Endothelial cell (in vitro differentiated cells): ENCODE measurements around the gene ZNF536. TPM values are rescaled to one million over a fixed set of nuclear protein-coding genes. Genes with fewer than 3 reads are reported as not detected.

Experiments
- DNase-seq: peaks from one replicate; pipeline ENCODE4 v3.0.0; 2021; ENCODE audit warnings: low spot score
- H3K27ac Mint-ChIP-seq: one replicate; pipeline ENCODE4 v1.8.0; 2021; ENCODE audit warnings: mixed read lengths, inconsistent platforms; ENCODE audit not compliant: unreplicated experiment
- H3K27me3 Mint-ChIP-seq: one replicate; pipeline ENCODE4 v1.8.0; 2021; ENCODE audit warnings: mild to moderate bottlenecking, moderate library complexity, mixed read lengths, inconsistent platforms; ENCODE audit not compliant: unreplicated experiment
- H3K36me3 Mint-ChIP-seq: one replicate; pipeline ENCODE4 v1.8.0; 2021; ENCODE audit warnings: mild to moderate bottlenecking, low read depth, mixed read lengths, inconsistent platforms; ENCODE audit not compliant: unreplicated experiment
- H3K4me1 Mint-ChIP-seq: one replicate; pipeline ENCODE4 v1.8.0; 2021; ENCODE audit warnings: mild to moderate bottlenecking, mixed read lengths, inconsistent platforms; ENCODE audit not compliant: unreplicated experiment
- H3K4me3 Mint-ChIP-seq: one replicate; pipeline ENCODE4 v1.8.0; 2021; ENCODE audit warnings: mild to moderate bottlenecking, mixed read lengths, inconsistent platforms; ENCODE audit not compliant: unreplicated experiment
- H3K9me3 Mint-ChIP-seq: one replicate; pipeline ENCODE4 v1.8.0; 2021; ENCODE audit warnings: mixed read lengths, inconsistent platforms; ENCODE audit not compliant: unreplicated experiment
- total RNA-seq: library from RNA; stranded (reverse); fragmentation: NEBNext Ultra II Directional; extraction: Animal tissue kit (Norgen Biotek cat#: 25700); gene quantifications from one replicate; pipeline ENCODE4 v1.2.1, GENCODE V29; 2021; ENCODE audit not compliant: unreplicated experiment
- TF ChIP-seq, protein P1 (sequence below): fragments of 200-600 bp; sonication (generic); IDR thresholded peaks from one replicate; pipeline ENCODE4 v1.5.0; 2021; ENCODE audit warnings: antibody characterized with exemption; ENCODE audit not compliant: unreplicated experiment

Gene ZNF536
- total RNA-seq, 1 donor from 2014 or later, result 0.33 TPM

DNA sequence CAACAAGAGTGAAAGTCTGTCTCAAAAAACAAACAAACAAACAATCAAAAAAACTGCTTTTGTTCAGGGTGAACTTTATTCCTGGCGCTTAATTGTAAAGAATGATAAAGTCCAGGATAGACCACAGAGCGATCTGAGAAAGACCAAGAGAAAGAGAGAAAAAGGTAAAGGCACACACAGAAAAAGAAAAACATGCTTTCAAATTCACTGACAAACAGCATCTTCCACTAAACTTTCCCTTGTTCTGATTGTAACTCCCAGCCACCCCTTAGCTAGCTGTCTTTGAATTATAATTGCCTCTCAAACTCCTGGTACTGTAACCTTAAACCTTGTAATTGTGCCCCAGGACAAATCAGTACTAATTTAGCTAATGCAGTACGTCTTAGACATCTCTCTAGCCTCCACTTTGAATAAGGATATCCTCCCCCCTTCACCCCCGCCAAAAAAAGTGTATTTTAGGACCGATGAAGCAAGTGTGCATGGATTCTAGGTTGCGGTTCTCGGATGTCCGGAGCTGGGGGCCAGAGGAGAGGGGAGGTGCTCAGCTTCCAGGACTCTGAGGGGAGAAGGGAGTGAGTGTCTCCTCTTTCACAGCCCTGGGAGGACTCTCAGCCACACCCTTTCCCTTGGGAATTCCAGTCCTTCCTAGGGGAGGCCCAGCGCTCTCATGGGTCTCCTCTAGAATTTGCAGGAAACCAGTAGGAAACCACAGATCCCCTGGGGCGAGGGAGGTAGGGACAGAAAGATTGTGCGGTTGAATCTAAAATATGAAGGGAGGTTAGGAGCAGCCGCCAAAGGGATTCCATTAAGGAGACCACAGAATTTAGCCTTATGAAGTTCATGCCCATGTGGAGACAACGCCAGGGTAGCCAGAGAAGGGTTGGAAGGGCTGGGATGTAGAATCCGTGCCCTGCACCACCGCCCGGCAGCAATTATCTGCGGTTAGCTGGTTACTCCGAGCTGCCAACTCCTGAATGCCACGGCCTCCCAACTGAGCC is 19.7 kb downstream of the ZNF536 start:
- H3K9me3 Mint-ChIP-seq, result no peaks in the 10 kb centered on the region
- peaks cover 9% of the 10 kb centered on the region for H3K4me1 Mint-ChIP-seq
- no peak for DNase-seq
- H3K27ac Mint-ChIP-seq, result no peak overlapping the region
- TF ChIP-seq, protein P1, sequence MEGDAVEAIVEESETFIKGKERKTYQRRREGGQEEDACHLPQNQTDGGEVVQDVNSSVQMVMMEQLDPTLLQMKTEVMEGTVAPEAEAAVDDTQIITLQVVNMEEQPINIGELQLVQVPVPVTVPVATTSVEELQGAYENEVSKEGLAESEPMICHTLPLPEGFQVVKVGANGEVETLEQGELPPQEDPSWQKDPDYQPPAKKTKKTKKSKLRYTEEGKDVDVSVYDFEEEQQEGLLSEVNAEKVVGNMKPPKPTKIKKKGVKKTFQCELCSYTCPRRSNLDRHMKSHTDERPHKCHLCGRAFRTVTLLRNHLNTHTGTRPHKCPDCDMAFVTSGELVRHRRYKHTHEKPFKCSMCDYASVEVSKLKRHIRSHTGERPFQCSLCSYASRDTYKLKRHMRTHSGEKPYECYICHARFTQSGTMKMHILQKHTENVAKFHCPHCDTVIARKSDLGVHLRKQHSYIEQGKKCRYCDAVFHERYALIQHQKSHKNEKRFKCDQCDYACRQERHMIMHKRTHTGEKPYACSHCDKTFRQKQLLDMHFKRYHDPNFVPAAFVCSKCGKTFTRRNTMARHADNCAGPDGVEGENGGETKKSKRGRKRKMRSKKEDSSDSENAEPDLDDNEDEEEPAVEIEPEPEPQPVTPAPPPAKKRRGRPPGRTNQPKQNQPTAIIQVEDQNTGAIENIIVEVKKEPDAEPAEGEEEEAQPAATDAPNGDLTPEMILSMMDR, result no peak
- H3K27me3 Mint-ChIP-seq, result peaks cover 2% of the 10 kb centered on the region
- H3K36me3 Mint-ChIP-seq, result no peaks in the 10 kb centered on the region
- no peak overlapping the region for H3K4me3 Mint-ChIP-seq

DNA sequence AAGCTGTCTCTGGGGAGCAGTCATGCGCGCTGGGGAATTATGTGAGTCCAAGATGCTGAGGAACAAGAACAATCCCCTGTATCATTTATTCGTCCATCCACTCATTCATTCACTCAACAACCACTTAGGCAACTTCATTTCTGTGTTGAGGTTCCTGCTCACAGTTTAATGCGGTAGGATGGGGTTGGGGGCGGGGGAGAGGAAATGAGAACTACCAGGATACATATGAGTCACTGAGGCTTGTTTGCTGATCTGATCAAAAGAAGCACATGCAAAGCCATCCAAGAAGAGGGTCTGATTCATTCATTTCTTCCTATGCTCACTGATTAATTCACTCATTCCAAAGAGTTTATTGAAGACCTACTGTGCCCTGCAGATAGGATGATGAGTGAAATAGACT is 20.9 kb downstream of the ZNF536 start:
- no peaks in the 10 kb centered on the region for H3K36me3 Mint-ChIP-seq
- peaks cover 9% of the 10 kb centered on the region for H3K4me1 Mint-ChIP-seq
- TF ChIP-seq, protein P1, result no peak
- no peak overlapping the region for H3K4me3 Mint-ChIP-seq
- peaks cover 2% of the 10 kb centered on the region for H3K27me3 Mint-ChIP-seq
- no peak for DNase-seq
- no peak overlapping the region for H3K27ac Mint-ChIP-seq
- H3K9me3 Mint-ChIP-seq, result no peaks in the 10 kb centered on the region

DNA sequence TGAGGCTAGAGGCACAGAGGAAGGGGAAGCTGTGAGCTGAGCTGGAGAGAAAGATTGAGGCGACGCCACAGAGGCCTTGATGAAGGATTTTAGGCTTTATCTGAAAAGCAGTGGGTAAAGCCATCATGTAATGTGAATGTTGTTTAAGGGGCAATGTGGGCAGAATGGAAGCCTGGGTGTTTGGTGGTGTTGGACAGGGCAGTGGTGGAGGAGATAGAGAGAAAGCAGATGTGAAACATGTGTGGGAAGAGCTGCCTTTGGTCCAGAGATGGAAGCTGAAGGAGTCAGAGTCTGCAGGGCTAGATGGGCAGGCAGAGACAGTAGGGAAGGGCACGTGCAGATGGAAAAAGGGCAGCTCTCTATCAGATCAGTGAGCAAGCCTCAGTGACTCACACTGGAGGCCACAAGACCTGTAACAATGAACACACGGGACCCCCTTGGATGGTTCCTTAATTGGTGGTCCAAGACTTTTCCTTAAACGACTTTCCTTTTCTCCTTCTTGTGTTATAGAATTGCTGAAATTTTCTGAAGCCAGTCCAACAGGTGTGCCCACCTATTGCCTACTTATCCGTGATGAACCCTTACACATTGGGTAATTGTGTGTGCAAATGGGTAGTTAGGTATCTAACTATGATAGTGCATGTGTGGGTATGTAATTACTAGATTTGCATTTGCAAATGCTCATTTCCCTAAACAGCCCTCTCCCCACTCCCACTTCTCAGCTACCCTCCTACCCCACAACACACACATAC is 21.7 kb downstream of the ZNF536 start:
- peaks cover 9% of the 10 kb centered on the region for H3K4me1 Mint-ChIP-seq
- no peak for DNase-seq
- H3K9me3 Mint-ChIP-seq, result no peaks in the 10 kb centered on the region
- no peak overlapping the region for H3K4me3 Mint-ChIP-seq
- peaks cover 2% of the 10 kb centered on the region for H3K27me3 Mint-ChIP-seq
- TF ChIP-seq, protein P1, result no peak
- no peak overlapping the region for H3K27ac Mint-ChIP-seq
- no peaks in the 10 kb centered on the region for H3K36me3 Mint-ChIP-seq

DNA sequence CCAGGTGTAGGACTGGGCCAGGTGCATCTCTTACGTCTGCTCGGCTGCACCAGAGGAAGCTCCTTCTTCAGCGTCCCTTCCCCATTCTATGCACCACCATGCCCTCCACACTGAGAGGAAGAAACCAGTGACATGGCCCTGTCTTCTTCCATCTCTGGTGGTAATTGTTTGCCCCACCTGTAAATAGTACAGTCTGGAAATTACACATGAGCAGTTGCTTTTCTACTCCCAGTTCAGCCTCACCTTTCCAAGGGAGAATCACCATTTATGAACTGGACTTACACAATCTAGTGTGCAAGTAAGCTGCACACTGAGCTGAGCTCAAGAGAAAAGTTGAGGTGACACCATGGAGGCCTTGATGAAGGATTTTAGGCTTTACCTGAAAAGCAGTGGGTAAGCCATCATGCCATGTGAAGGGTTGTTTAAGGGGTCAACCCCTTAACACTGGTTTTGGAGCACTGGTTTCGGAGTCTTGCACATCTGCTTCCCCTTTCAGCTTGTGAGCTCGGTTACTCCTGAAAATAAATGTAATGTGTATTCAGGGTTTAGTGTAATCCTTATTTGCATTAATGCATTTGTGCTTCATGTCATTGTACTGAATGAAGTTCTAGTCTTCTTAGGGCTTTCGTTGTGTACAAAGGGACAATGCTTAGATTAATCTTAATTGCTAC is 22.4 kb downstream of the ZNF536 start:
- TF ChIP-seq, protein P1, result no peak
- peaks cover 9% of the 10 kb centered on the region for H3K4me1 Mint-ChIP-seq
- H3K27me3 Mint-ChIP-seq, result no peaks in the 10 kb centered on the region
- no peak for DNase-seq
- H3K4me3 Mint-ChIP-seq, result no peak overlapping the region
- H3K27ac Mint-ChIP-seq, result no peak overlapping the region
- H3K9me3 Mint-ChIP-seq, result no peaks in the 10 kb centered on the region
- no peaks in the 10 kb centered on the region for H3K36me3 Mint-ChIP-seq
